Keratinocyte (primary cell): Measurements from ENCODE around the gene ATOX1. TPM values are rescaled to one million over a fixed set of nuclear protein-coding genes. Genes with fewer than 3 reads are reported as not detected.

ENCODE experiments used
- DNase-seq: peaks from one replicate; pipeline ENCODE4 v3.0.0-alpha.2; 2011; ENCODE audit warnings: low read depth, missing footprints, low spot score
- FAIRE-seq: peaks from 2 replicates; lab custom pipeline; 2011; peaks lifted over from hg19 to GRCh38; lab: Jason Lieb, UNC
- H2AFZ ChIP-seq: 2 replicates; pipeline ENCODE4 v1.6.0; 2012; ENCODE audit warnings: low read length, control low read depth, inconsistent platforms; ENCODE audit not compliant: control insufficient read depth
- H3K27ac ChIP-seq: 2 replicates; pipeline ENCODE4 v1.5.1; 2011; ENCODE audit warnings: low read length; ENCODE audit not compliant: control insufficient read depth, insufficient read depth
- H3K27me3 ChIP-seq: 3 replicates; pipeline ENCODE4 v1.6.0; 2011; ENCODE audit warnings: low read length; ENCODE audit not compliant: control insufficient read depth, insufficient read depth; ENCODE audit errors: extremely low read depth
- H3K36me3 ChIP-seq, 2 experiments: 2 replicates in 1 of 2; 3 replicates in 1 of 2; pipeline ENCODE4 v1.5.1; 2011; ENCODE audit warnings: low read length in 2 of 2, mild to moderate bottlenecking in 1 of 2; ENCODE audit not compliant: control insufficient read depth in 2 of 2, insufficient read depth in 2 of 2; ENCODE audit errors: extremely low read depth in 1 of 2
- H3K4me1 ChIP-seq: 3 replicates; pipeline ENCODE4 v1.5.1; 2011; ENCODE audit warnings: low read length; ENCODE audit not compliant: control insufficient read depth, insufficient read depth; ENCODE audit errors: extremely low read depth
- H3K4me2 ChIP-seq: 3 replicates; pipeline ENCODE4 v1.6.0; 2011; ENCODE audit warnings: low read depth, low read length; ENCODE audit not compliant: control insufficient read depth, insufficient read depth; ENCODE audit errors: extremely low read depth
- H3K4me3 ChIP-seq, 3 experiments: fragments of 200-600 bp in 1 of 3; sonication (generic) in 1 of 3; 2 replicates in 2 of 3; 3 replicates in 1 of 3; pipeline ENCODE4 v1.5.1; 2011 to 2016; ENCODE audit warnings: low read length in 3 of 3, mild to moderate bottlenecking in 3 of 3, control low read depth in 2 of 3, inconsistent platforms in 1 of 3, low read depth in 1 of 3, mixed read lengths in 1 of 3, mixed run types in 1 of 3, moderate library complexity in 1 of 3; ENCODE audit not compliant: control insufficient read depth in 2 of 3, insufficient read depth in 2 of 3; ENCODE audit errors: extremely low read depth in 1 of 3
- H3K79me2 ChIP-seq: 2 replicates; pipeline ENCODE4 v1.6.0; 2012; ENCODE audit warnings: low read length; ENCODE audit not compliant: control insufficient read depth, insufficient read depth
- H3K9ac ChIP-seq: 3 replicates; pipeline ENCODE4 v1.6.0; 2011; ENCODE audit warnings: low read length; ENCODE audit not compliant: control insufficient read depth, insufficient read depth; ENCODE audit errors: extremely low read depth
- H3K9me1 ChIP-seq: 3 replicates; pipeline ENCODE4 v1.6.0; 2011; ENCODE audit warnings: low read length; ENCODE audit not compliant: control insufficient read depth, insufficient read depth; ENCODE audit errors: extremely low read depth
- H3K9me3 ChIP-seq: 2 replicates; pipeline ENCODE4 v1.5.1; 2012; ENCODE audit warnings: low read depth, low read length; ENCODE audit not compliant: control insufficient read depth
- H4K20me1 ChIP-seq: 3 replicates; pipeline ENCODE4 v1.6.0; 2011; ENCODE audit warnings: low read length; ENCODE audit not compliant: control insufficient read depth, insufficient read depth; ENCODE audit errors: extremely low read depth
- EZH2 ChIP-seq: IDR thresholded peaks from one replicate; pipeline ENCODE4 v1.6.1; 2012; ENCODE audit warnings: inconsistent platforms, mild to moderate bottlenecking, low read length, moderate library complexity
- dilution Hi-C: fragments of 300-500 bp; cut with MboI; formaldehyde crosslinking; loops from one replicate; pipeline ENCODE4 v1.7.0; 2020; ENCODE audit warnings: low sequenced_read_pairs; ENCODE audit not compliant: extremely low pct_ligation_motif_present
- polyA plus RNA-seq, 5 experiments: library from polyadenylated mRNA; depleted of rRNA in 3 of 5; stranded (reverse) in 3 of 5; stranded (forward) in 1 of 5; unstranded in 1 of 5; fragments of >200 nt; gene quantifications; 1 replicate in 1 of 5; 2 replicates in 3 of 5; 3 replicates in 1 of 5; pipeline versions ENCODE4 v1.2.1 to v1.2.3, GENCODE V29; 2011 to 2012; ENCODE audit warnings: missing spikeins in 2 of 5, low read depth in 1 of 5, low replicate concordance in 1 of 5
- TF ChIP-seq, protein P1 (sequence below), 3 experiments: IDR thresholded peaks in 1 of 3; conservative IDR thresholded peaks in 1 of 3; optimal IDR thresholded peaks in 1 of 3; 2 replicates in 2 of 3; 3 replicates in 1 of 3; pipeline versions ENCODE3 to v1.5.1; 2011; ENCODE audit warnings: low read length in 3 of 3, mild to moderate bottlenecking in 3 of 3, moderate library complexity in 2 of 3, control low read depth in 1 of 3, inconsistent platforms in 1 of 3; ENCODE audit not compliant: insufficient read depth in 2 of 3; ENCODE audit errors: extremely low read depth in 1 of 3

The ATOX1 gene
- polyA plus RNA-seq, 1 donor (not counting 4 experiments of a cell fraction or from before 2014, with no cell fraction given) = 173 TPM

DNA sequence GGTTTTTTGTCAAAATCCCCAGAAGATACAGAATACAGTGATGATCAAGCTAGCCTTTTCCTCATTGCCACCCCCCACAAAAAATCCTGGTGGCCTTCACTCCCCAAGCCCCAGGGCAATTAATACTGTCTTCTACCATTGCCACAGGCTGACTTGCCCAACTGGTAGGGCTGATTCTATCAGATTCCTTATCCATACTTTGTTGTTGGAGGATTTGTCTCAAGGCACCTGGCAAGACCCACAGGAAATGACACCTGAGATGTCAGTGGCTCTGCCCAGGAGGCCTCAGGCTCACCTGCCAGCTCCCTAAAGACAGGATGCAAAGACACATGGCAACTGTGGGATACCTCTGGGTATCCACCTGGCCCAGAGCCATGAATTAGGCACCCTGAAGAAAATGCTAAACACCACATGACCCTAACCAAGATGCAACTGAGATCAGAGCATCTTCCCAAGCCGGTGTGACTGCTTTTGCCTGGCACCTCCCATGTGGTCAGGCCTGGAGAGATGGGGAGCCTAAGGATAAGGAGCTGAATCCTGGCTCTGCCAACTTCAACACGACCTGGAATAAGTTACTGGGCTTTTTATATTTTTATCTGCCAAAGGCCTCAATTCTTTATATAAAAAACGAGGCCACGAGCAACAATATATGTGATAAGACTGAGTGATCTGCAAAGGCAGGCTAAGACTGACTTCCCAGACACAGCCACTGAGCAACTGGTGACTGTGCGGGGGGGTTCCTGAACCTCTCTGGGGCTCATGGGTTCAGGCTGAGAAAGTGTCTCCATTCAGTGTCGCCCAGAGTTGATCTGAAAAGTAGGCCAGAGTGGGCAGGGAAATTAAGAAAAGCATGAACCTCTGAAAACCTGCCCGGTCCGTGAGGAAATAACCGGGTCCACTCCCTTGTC lies 944 bp downstream of the ATOX1 start:
- FAIRE-seq (peak; percentile 90), DNase-seq (no peak)
- TF ChIP-seq EZH2 = no peak
- TF ChIP-seq, protein P1, sequence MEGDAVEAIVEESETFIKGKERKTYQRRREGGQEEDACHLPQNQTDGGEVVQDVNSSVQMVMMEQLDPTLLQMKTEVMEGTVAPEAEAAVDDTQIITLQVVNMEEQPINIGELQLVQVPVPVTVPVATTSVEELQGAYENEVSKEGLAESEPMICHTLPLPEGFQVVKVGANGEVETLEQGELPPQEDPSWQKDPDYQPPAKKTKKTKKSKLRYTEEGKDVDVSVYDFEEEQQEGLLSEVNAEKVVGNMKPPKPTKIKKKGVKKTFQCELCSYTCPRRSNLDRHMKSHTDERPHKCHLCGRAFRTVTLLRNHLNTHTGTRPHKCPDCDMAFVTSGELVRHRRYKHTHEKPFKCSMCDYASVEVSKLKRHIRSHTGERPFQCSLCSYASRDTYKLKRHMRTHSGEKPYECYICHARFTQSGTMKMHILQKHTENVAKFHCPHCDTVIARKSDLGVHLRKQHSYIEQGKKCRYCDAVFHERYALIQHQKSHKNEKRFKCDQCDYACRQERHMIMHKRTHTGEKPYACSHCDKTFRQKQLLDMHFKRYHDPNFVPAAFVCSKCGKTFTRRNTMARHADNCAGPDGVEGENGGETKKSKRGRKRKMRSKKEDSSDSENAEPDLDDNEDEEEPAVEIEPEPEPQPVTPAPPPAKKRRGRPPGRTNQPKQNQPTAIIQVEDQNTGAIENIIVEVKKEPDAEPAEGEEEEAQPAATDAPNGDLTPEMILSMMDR (optimal IDR thresholded peaks at IDR 0.05 in 1 of 3, IDR thresholded peaks at IDR 0.05 in 1 of 3, conservative IDR thresholded peaks at IDR 0.05 in 1 of 3; ENCODE audit: extremely low read depth in 1 of 3, insufficient read depth in 2 of 3, low read length in 3 of 3) = no peak
- dilution Hi-C loops = no loop called here
- no peaks in the 10 kb centered on the region for H3K9me1 ChIP-seq
- H3K36me3 ChIP-seq = peaks cover 4 to 9% of the 10 kb centered on the region in 2 experiments
- H3K9ac ChIP-seq = peak overlapping the region; percentile 81
- no peaks in the 10 kb centered on the region for H4K20me1 ChIP-seq
- H3K79me2 ChIP-seq = peaks cover 54% of the 10 kb centered on the region
- H3K4me3 ChIP-seq = peak overlapping the region; percentile 74 to 79 (median 79)
- H3K4me1 ChIP-seq = peaks cover 13% of the 10 kb centered on the region
- H3K9me3 ChIP-seq = no peaks in the 10 kb centered on the region
- peak overlapping the region; percentile 24 for H2AFZ ChIP-seq
- H3K27me3 ChIP-seq = no peaks in the 10 kb centered on the region
- peak overlapping the region; percentile 66 for H3K27ac ChIP-seq
- peak overlapping the region; percentile 92 for H3K4me2 ChIP-seq

DNA sequence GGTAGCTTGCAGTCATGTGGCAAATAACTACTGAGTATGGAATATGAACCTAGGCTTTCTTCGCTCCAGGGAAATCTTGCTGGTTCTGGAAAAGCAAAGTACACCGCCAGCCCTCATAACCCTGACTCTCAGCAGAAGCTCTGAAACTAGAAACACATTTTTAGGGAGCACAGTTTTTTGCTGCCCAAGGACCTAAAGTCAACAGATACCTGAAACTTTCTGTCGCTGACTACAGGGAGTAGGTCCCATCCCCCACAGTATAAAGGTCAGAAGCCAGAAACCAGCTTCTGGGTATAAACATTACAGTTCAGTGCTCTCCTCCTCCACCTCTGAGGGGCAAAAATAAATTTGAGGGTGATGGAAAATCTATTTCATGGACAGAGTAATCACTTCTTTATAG lies 3.0 kb downstream of the ATOX1 start:
- dilution Hi-C loops = no loop called here
- Histone ChIP-seq H3K27ac (no peak overlapping the region), H2AFZ (no peak overlapping the region), H3K4me2 (no peak overlapping the region), H4K20me1 (no peaks in the 10 kb centered on the region), H3K9me3 (no peaks in the 10 kb centered on the region), H3K4me3 (no peak overlapping the region), H3K9me1 (no peaks in the 10 kb centered on the region), H3K36me3 (peaks cover 4 to 12% of the 10 kb centered on the region in 2 experiments), H3K9ac (no peak overlapping the region), H3K27me3 (no peaks in the 10 kb centered on the region), H3K4me1 (peaks cover 13% of the 10 kb centered on the region), H3K79me2 (peaks cover 70% of the 10 kb centered on the region)
- FAIRE-seq = no peak
- TF ChIP-seq EZH2 = no peak
- TF ChIP-seq, protein P1 (optimal IDR thresholded peaks at IDR 0.05 in 1 of 3, IDR thresholded peaks at IDR 0.05 in 1 of 3, conservative IDR thresholded peaks at IDR 0.05 in 1 of 3; ENCODE audit: extremely low read depth in 1 of 3, insufficient read depth in 2 of 3, low read length in 3 of 3) = no peak
- DNase-seq = no peak
